COLO829 (cell line): ENCODE results near the gene ICA1L.
A peak's percentile ranks its signal among the peaks of the same experiment; 100 is the strongest.
"Not testable (repeated sequence)": the region's sequence is repeated elsewhere in the genome, so short reads cannot be mapped to it uniquely, and the experiment has no call there.

Experiments used
- DNase-seq: peaks from one replicate; pipeline ENCODE4 v3.0.0; 2012; ENCODE audit warnings: low spot score

Gene ICA1L

DNA sequence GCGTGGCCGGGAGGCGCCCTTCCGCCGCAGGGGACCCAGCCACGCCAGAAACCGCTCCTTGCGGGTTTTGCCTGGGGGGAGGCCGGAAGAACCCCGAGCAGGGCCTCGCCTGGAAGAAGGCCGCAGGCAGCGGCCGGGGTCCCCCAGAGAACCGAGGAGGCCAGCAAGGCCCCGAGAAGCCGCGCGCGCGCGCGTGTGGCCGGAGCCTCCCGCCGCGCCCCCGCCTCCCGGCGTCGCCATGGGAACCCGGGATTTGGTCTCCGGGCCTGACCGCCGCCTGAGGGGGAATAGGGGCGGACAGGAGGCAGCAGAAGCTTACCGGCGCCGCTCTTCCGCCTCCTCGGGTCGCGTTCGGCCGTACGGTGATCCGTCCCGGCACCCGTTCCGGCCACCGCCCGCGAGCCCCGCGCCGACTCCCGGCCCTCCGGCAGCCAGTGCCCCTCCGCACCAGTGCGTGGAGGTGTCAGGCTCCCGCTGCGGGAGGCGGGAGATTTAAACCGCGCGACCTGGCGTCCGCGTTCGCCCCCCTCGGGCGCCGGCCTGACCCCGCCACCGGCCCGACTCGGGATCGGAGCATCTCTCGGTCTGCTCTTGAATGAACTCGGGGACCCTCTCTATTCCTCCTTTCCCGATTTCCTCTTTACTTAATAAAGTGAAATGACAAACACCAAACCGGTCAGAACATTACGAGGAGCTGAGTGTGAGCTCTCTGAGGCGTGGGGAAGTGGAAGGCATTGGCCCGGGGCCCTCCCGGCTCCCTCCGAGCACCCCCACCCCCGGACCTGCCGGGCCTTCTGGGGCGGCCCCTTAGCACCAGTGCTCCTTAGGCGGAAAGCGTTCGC lies at the start of gene ICA1L:
TSS of gene ICA1L (minus strand) at position 467 of the 842 bp plus-strand sequence. CDS start 42,757 bp downstream, outside the sequence.
- DNase-seq = no peak

DNA sequence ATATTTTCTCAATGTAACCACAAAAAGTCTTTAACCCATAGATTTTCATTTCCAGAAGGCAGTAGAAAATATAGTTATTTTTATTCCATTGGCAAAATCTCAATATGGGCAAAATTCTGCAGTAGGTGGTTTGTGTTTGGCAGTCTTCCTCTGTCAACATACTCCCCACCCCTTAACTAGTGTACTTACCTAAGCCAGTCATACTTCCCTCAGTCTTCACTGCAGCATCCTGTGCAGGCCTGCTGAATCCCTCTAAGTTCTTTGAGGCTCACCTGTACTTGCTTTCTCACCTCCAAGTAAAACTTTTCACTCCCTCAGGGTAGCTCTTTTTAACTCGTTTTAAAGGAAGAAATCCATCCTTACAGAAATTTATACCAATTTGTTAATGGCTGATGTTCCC lies 47.3 kb upstream of the ICA1L start:
- no peak for DNase-seq

DNA sequence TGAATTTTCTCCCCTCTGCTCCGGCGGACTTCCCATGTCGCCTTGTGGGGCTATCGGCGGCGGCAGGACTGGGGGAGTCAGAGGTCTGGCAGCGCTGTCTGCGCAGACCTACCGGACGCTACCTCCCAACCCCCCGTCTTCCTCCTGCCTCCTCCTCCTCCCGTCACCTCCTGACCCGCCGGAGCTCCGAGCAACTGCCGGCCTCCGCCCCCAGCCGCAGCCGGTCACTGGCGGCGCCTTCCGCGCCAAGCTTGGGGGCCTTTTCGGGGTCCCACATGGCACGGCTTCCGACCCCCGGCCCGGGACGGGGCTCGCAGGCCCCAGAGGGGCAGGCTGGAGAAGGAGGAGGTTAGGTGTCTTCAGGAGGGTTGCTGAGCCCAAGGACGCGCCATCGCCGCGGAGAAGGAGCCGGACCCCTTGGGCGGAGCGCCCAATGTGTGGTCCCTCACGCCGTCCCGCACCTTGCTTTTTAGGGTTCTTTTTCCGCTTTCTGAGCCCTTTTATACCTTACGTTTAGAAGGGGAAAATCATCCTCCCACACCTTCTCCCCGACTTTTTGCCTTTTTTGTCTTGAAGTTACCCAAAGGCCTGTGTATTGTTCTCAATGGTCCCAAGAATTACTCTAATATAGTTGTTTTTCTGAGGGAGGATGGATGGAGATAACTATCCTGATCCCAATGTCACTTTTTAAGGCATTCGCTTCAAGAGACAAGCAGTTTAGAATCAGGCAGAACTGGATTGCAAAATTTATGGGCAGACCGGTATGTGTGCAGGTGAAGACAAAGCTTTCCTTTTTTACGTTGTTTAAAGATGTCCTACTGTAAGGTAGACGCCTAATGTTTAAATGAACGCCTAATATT lies 41.0 kb upstream of the ICA1L start:
- not testable (repeated sequence) for DNase-seq

- peak; percentile 96 for DNase-seq
Observed at GRCh38 chr2:202911512-202912341, 40.2 kb upstream of the ICA1L start, which contains the start of the genes CARF and WDR12. Gene CARF (plus strand): TSS chr2:202912275. CDS start chr2:202941903, 29,628 bp downstream. Gene WDR12 (minus strand): TSS chr2:202911673. CDS start chr2:202911476, 197 bp downstream.

DNA sequence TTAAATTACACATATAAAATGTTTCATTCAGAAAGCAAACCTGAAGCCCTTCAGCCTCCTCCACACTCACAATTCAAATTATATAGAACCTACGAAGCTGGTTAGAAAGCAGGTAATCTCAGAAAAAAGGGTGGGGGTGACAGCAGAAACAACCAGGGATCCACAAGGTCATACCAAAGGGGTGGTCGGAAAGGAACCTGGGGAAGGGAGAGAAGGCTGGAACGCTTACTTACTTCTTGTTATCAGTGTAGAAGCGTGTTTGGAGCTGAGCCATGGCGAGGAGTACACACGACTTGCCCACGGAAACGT lies 39.6 kb upstream of the ICA1L start:
- DNase-seq = no peak

DNA sequence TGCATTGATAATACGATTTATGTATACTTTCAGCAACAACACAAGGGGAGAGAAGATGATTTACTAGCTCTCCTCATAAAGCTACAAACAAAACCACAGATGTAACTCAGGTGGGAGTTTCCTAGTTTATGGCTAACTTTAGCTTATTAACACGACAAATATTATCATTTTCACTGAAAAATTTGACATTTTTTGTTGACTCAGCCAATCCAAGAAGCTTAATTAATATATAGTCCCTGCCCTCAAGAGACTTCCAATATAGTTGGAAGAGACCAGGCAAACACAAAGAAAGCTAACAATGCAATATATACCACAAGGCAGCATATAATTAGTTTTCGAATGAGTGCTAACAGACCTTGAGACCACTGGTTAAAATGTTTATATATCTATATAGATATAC lies 39.1 kb upstream of the ICA1L start:
- DNase-seq = no peak

DNA sequence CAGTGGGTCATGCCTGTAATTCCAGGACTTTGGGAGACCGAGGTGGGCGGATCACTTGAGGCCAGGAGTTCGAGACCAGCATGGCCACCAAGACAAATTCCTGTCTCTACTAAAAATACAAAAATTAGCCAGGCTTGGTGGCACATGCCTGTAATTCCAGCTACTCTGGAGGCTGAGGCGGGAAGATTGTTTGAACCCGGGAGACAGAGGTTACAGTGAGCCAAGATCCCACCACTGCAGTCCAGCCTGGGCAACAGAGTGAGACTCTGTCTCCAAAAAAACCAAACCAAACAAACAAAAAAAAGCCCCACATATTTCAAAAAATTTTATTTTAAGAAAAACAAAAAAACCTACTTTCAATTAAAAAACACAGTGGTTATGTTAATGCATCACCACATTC lies 38.7 kb upstream of the ICA1L start:
- not testable (repeated sequence) for DNase-seq

DNA sequence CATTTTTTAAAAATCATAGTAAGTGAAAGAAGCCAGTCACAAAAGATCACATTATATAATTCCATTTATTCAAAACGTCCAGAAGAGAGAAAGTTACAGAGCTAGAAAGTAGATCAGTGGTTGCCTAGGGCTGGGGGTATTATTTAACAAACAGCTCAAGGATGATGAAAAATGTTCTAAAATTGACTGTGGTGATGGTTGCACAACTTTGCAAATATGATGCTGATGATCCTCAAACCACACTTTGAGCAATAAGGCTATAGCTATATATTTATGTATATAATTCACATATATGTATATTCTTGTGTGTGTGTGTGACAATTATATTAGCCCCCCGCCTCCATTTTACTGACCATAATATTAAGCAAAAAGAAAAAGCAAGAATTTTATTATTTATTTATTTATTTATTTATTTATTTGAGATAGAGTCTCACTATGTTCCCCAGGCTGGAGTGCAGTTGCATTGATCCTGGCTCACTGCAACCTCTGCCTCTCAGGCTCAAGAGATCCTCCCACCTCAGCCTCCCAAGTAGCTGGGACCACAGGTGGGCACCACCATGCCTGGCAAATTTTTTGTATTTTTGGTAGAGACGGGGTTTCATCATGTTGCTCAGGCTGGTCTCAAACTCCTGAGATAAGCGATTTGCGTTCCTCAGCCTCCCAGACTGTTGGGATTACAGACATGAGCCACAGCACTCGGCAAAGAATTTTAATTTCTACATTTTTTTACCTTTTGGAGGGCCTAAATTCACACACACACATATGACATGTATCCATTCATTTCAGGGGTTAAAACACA lies 38.0 kb upstream of the ICA1L start:
- DNase-seq = no peak

DNA sequence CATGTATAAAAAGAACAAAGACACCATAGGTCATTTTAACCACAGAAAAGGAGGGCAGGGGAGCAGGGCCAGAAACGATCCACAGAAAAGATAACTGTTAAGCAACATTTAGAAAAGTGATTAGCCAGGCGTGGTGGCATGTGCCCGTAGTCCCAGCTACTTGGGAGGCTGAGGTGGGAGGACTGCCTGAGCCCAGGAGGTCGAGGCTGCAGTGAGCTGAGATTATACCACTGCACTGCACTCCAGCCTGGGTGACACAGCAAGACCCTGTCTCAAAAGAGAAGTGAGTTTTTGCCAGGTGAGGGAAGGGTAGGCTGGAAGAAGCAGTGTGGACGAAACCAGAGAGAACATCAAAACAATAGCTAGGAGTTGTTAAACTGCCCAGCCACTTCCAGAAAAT lies 36.6 kb upstream of the ICA1L start:
- DNase-seq = no peak

DNA sequence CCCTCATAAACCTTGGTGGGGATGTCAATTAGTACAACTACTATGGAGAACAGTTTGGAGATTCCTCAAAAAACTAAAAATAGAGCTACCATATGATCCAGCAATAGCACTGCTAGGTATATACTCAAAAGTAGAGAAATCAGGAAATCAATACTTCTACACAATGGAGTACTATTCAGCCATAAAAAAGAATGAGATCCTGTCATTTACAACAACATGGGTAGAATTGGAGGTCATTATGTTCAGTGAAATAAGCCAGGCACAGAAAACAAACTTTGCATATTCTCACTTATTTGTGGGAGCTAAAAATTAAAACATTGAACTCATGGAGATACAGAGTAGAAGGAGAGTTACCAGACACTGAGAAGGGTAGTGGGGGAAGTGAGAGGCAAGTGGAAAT lies 33.9 kb upstream of the ICA1L start:
- not testable (repeated sequence) for DNase-seq

DNA sequence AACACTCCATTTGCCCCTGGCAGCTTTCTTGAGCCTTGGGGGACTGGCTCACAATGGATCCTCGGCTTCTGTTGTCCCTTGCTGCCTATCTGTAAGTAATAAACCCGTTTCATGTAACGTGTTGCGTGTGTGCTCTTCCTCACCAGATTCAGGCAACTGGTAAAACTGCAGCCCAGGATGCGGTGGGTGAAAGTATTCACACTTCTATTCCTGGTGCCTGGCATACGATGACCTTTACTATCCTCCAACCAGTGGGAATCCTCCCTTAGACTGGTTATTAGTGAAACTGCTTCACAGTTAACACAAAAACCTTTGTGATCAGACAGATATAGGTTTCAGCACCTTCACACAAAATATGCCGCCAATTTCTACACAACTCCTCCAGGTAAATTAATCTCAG lies 13.6 kb upstream of the ICA1L start:
- no peak for DNase-seq

DNA sequence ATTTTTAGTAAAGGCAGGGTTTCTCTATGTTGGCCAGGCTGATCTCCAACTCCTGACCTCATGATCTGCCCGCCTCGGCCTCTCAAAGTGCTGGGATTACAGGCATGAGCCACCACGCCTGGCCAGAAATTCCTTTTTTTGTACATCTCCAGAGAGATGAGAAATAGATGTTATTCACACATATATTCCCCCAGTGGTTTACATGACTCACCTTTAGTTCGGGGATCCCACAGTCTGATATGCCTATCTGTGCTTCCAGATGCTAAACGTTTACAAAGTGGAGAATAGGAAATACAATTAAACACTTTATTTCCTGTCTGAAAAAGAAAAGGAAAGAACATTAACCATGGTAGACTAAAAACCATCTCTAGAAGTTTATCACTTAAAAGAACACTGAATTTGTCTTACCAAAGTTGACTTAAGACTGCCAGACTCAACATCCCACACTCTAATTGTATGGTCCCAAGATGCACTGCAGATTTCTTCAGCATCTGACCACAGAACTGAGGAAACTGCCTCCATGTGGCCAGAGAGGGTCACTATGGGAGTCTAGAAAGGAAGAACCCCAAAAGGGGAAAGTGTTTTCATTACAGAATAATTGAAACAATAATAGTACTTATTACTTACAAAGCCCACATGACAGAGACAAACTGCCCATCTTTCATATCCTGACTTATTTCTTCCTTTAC lies 12.6 kb upstream of the ICA1L start:
- no peak for DNase-seq

- DNase-seq = no peak
Observed at GRCh38 chr2:202881570-202881969, 10.0 kb upstream of the ICA1L start.

DNA sequence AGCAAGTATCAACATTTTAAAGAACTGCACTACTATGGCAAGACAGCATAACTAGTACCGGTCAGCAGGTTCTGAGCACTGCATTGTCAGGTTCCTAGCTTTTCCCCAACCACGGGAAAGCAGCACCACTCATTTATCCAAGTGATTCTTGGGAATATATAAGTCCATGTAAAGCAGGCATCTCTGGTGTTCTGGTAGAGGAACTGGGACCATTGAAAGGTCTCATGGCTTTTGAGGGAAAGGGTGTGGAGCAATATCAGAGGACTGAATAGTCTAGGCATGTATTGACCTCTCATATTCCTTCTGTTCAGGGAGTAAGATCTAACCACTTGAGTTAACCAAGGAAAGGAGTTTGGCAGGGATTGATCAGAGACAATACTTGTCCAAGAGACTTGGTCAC lies 6.1 kb upstream of the ICA1L start:
- DNase-seq = no peak

DNA sequence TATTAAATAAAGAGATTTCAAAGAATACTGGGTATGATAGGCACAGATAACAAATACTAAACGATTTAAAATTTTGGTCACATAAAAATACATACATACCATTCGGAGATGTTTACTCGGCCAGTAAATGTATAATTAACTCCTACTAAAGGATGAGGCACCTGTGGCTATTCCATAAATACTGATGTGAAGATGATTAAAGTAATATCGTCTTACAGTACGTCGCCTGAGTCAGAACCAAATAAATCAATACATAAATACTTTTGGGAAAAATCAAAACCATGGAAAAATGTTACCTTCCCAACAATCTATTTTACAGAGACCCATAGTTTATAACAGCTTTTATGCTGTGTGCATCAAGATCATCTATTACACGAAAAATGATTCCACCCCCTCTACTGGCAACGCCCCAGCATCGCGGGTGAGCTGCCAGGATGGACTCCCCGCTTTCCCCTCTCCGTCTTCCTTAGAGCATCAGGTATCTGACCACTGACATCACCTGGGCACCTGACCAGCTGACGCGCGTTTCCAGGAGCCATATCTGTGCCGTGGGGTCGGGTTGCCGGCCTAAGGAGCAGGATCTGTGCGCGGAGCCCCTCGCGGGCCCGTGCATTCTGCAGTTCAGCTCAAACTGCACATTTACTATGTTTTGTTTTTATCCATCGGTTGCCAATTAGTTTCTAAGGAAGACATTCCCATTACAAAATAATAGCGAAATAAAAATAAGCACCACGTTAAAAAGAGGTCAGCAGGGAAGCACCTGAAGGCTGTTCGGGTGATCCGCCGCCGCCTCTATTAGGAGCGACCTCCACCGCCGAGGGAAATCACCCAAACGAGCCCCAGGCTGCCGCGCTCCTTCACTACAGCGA lies 901 bp downstream of the ICA1L start:
- peak; percentile 44 for DNase-seq

GRCh38 chr2:202861987-202862386 lies 9.6 kb downstream of the ICA1L start:
- no peak for DNase-seq

- no peak for DNase-seq
Observed at GRCh38 chr2:202858601-202859000, 13.0 kb downstream of the ICA1L start.

- not testable (repeated sequence) for DNase-seq
Observed at GRCh38 chr2:202849343-202849742, 22.2 kb downstream of the ICA1L start.

GRCh38 chr2:202848813-202849212 lies 22.8 kb downstream of the ICA1L start:
- DNase-seq = no peak
